GM12875 (cell line): ENCODE measurements around the gene PKMYT1.

ENCODE experiments used
- H3K4me3 ChIP-seq: one replicate; pipeline ENCODE4 v1.5.1; 2011; ENCODE audit warnings: low read depth, low read length, control low read depth
- CTCF ChIP-seq: IDR thresholded peaks from 2 replicates; pipeline ENCODE4 v1.5.1; 2011; ENCODE audit warnings: low read depth, mild to moderate bottlenecking, control low read depth, inconsistent platforms, low read length, moderate library complexity, borderline replicate concordance; ENCODE audit not compliant: insufficient read depth

The PKMYT1 gene

GRCh38 chr16:2976673-2977072 lies 3.6 kb downstream of the PKMYT1 start:
- no peak overlapping the region for H3K4me3 ChIP-seq
- TF ChIP-seq CTCF, result no peak

- TF ChIP-seq CTCF, result no peak
- no peak overlapping the region for H3K4me3 ChIP-seq
Observed at GRCh38 chr16:2976201-2976600, 4.0 kb downstream of the PKMYT1 start.

GRCh38 chr16:2975161-2975795 lies 5.0 kb downstream of the PKMYT1 start:
- H3K4me3 ChIP-seq, result no peak overlapping the region
- no peak for TF ChIP-seq CTCF

GRCh38 chr16:2974319-2975056 lies 5.8 kb downstream of the PKMYT1 start:
- TF ChIP-seq CTCF, result no peak
- no peak overlapping the region for H3K4me3 ChIP-seq

GRCh38 chr16:2973605-2974318 lies 6.5 kb downstream of the PKMYT1 start:
- H3K4me3 ChIP-seq, result no peak overlapping the region

GRCh38 chr16:2973093-2973492 lies 7.2 kb downstream of the PKMYT1 start:
- no peak for TF ChIP-seq CTCF
- no peak overlapping the region for H3K4me3 ChIP-seq

More at GRCh38 chr16:2973605-2974318, 6.5 kb downstream of the PKMYT1 start:
- TF ChIP-seq CTCF, result no peak
